ENCODE measurements around the gene FECH. TPM values are rescaled to one million over a fixed set of nuclear protein-coding genes. Genes with fewer than 3 reads are reported as not detected.
A peak's percentile ranks its signal among the peaks of the same experiment; 100 is the strongest.

The FECH gene
- total RNA-seq, 1 experiment from 2014 or later: 16.6 TPM

GRCh38 chr18:57630002-57630753, 43.7 kb upstream of the FECH start (continued):
- TF ChIP-seq, protein P1, sequence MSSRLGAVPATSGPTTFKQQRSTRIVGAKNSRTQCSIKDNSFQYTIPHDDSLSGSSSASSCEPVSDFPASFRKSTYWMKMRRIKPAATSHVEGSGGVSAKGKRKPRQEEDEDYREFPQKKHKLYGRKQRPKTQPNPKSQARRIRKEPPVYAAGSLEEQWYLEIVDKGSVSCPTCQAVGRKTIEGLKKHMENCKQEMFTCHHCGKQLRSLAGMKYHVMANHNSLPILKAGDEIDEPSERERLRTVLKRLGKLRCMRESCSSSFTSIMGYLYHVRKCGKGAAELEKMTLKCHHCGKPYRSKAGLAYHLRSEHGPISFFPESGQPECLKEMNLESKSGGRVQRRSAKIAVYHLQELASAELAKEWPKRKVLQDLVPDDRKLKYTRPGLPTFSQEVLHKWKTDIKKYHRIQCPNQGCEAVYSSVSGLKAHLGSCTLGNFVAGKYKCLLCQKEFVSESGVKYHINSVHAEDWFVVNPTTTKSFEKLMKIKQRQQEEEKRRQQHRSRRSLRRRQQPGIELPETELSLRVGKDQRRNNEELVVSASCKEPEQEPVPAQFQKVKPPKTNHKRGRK (CRISPR knock-in tag; IDR thresholded peaks at IDR 0.05; ENCODE audit: borderline replicate concordance): no peak
- TF ChIP-seq, protein P2, sequence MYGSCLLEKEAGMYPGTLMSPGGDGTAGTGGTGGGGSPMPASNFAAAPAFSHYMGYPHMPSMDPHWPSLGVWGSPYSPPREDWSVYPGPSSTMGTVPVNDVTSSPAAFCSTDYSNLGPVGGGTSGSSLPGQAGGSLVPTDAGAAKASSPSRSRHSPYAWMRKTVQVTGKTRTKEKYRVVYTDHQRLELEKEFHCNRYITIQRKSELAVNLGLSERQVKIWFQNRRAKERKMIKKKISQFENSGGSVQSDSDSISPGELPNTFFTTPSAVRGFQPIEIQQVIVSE (CRISPR knock-in tag; IDR thresholded peaks at IDR 0.05; ENCODE audit: borderline replicate concordance): no peak
- TF ChIP-seq ZNF232 (CRISPR knock-in tag; IDR thresholded peaks at IDR 0.05) (peak; percentile 72; the same call in 1 of the 2 replicates), HMGA2 (CRISPR knock-in tag; IDR thresholded peaks at IDR 0.05) (no peak), KAT7 (CRISPR knock-in tag; IDR thresholded peaks at IDR 0.05; ENCODE audit: borderline replicate concordance) (peak; percentile 56; the same call in 1 of the 2 replicates), ZNF317 (CRISPR knock-in tag; IDR thresholded peaks at IDR 0.05; ENCODE audit: borderline replicate concordance, low read depth) (no peak), EMX1 (CRISPR knock-in tag; IDR thresholded peaks at IDR 0.05) (0 out of 2 replicates have a peak, but pooled peaks have one; percentile 46), NR2C2 (CRISPR knock-in tag; IDR thresholded peaks at IDR 0.05) (no peak), IRF1 (CRISPR knock-in tag; IDR thresholded peaks at IDR 0.05) (no peak), SMAD4 (CRISPR knock-in tag; IDR thresholded peaks at IDR 0.05) (no peak), ZSCAN18 (CRISPR knock-in tag; IDR thresholded peaks at IDR 0.05) (no peak), ZMAT4 (CRISPR knock-in tag; IDR thresholded peaks at IDR 0.05) (no peak), ESRRA (CRISPR knock-in tag; IDR thresholded peaks at IDR 0.05; ENCODE audit: borderline replicate concordance) (peak; percentile 42; the same call in 1 of the 2 replicates), CBFB (CRISPR knock-in tag; IDR thresholded peaks at IDR 0.05; ENCODE audit: low read depth) (0 out of 2 replicates have a peak, but pooled peaks have one; percentile 23), NFATC4 (CRISPR knock-in tag; IDR thresholded peaks at IDR 0.05) (no peak), NR3C1 (CRISPR knock-in tag; conservative IDR thresholded peaks at IDR 0.05; ENCODE audit: low read depth) (no peak), USF1 (CRISPR knock-in tag; IDR thresholded peaks at IDR 0.05) (peak; percentile 50; the same call in 1 of the 2 replicates), TEAD4 (CRISPR knock-in tag; IDR thresholded peaks at IDR 0.05) (no peak), SMAD3 (CRISPR knock-in tag; IDR thresholded peaks at IDR 0.05; ENCODE audit: borderline replicate concordance) (0 out of 2 replicates have a peak, but pooled peaks have one; percentile 34), TP53 (CRISPR knock-in tag; IDR thresholded peaks at IDR 0.05) (no peak), TEAD1 (CRISPR knock-in tag; IDR thresholded peaks at IDR 0.05) (peak; percentile 84; the same call in 1 of the 2 replicates)
- TF ChIP-seq, protein P3, sequence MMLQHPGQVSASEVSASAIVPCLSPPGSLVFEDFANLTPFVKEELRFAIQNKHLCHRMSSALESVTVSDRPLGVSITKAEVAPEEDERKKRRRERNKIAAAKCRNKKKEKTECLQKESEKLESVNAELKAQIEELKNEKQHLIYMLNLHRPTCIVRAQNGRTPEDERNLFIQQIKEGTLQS (CRISPR knock-in tag; conservative IDR thresholded peaks at IDR 0.05): no peak
- TF ChIP-seq, protein P4, sequence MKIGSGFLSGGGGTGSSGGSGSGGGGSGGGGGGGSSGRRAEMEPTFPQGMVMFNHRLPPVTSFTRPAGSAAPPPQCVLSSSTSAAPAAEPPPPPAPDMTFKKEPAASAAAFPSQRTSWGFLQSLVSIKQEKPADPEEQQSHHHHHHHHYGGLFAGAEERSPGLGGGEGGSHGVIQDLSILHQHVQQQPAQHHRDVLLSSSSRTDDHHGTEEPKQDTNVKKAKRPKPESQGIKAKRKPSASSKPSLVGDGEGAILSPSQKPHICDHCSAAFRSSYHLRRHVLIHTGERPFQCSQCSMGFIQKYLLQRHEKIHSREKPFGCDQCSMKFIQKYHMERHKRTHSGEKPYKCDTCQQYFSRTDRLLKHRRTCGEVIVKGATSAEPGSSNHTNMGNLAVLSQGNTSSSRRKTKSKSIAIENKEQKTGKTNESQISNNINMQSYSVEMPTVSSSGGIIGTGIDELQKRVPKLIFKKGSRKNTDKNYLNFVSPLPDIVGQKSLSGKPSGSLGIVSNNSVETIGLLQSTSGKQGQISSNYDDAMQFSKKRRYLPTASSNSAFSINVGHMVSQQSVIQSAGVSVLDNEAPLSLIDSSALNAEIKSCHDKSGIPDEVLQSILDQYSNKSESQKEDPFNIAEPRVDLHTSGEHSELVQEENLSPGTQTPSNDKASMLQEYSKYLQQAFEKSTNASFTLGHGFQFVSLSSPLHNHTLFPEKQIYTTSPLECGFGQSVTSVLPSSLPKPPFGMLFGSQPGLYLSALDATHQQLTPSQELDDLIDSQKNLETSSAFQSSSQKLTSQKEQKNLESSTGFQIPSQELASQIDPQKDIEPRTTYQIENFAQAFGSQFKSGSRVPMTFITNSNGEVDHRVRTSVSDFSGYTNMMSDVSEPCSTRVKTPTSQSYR (CRISPR knock-in tag; IDR thresholded peaks at IDR 0.05): no peak
- TF ChIP-seq, protein P5, sequence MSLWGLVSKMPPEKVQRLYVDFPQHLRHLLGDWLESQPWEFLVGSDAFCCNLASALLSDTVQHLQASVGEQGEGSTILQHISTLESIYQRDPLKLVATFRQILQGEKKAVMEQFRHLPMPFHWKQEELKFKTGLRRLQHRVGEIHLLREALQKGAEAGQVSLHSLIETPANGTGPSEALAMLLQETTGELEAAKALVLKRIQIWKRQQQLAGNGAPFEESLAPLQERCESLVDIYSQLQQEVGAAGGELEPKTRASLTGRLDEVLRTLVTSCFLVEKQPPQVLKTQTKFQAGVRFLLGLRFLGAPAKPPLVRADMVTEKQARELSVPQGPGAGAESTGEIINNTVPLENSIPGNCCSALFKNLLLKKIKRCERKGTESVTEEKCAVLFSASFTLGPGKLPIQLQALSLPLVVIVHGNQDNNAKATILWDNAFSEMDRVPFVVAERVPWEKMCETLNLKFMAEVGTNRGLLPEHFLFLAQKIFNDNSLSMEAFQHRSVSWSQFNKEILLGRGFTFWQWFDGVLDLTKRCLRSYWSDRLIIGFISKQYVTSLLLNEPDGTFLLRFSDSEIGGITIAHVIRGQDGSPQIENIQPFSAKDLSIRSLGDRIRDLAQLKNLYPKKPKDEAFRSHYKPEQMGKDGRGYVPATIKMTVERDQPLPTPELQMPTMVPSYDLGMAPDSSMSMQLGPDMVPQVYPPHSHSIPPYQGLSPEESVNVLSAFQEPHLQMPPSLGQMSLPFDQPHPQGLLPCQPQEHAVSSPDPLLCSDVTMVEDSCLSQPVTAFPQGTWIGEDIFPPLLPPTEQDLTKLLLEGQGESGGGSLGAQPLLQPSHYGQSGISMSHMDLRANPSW (CRISPR knock-in tag; conservative IDR thresholded peaks at IDR 0.05; ENCODE audit: low read depth): no peak
- TF ChIP-seq, protein P6, sequence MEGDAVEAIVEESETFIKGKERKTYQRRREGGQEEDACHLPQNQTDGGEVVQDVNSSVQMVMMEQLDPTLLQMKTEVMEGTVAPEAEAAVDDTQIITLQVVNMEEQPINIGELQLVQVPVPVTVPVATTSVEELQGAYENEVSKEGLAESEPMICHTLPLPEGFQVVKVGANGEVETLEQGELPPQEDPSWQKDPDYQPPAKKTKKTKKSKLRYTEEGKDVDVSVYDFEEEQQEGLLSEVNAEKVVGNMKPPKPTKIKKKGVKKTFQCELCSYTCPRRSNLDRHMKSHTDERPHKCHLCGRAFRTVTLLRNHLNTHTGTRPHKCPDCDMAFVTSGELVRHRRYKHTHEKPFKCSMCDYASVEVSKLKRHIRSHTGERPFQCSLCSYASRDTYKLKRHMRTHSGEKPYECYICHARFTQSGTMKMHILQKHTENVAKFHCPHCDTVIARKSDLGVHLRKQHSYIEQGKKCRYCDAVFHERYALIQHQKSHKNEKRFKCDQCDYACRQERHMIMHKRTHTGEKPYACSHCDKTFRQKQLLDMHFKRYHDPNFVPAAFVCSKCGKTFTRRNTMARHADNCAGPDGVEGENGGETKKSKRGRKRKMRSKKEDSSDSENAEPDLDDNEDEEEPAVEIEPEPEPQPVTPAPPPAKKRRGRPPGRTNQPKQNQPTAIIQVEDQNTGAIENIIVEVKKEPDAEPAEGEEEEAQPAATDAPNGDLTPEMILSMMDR (IDR thresholded peaks at IDR 0.05): peak; percentile 24; the same call in 1 of the 2 replicates
